Parathyroid adenoma (tissue), 2 donors: ENCODE data around the gene RERE.

Source experiments
- H2AFZ ChIP-seq: fragments of 300-600 bp; sonication (generic); one replicate; pipeline ENCODE4 v1.7.0; 2017; ENCODE audit warnings: antibody characterized with exemption, mild to moderate bottlenecking
- H3K27ac ChIP-seq: fragments of 300-600 bp; sonication (generic); one replicate; pipeline ENCODE4 v1.7.0; 2017
- H3K27me3 ChIP-seq: fragments of 300-600 bp; sonication (generic); one replicate; pipeline ENCODE4 v1.7.0; 2017; ENCODE audit warnings: low read length; ENCODE audit not compliant: control insufficient read depth, insufficient read depth
- H3K36me3 ChIP-seq: fragments of 300-600 bp; sonication (generic); one replicate; pipeline ENCODE4 v1.7.0; 2017; ENCODE audit warnings: low read length; ENCODE audit not compliant: control insufficient read depth, insufficient read depth
- H3K4me1 ChIP-seq: fragments of 300-600 bp; sonication (generic); one replicate; pipeline ENCODE4 v1.7.0; 2017; ENCODE audit warnings: control low read depth
- H3K4me2 ChIP-seq: fragments of 300-600 bp; sonication (generic); one replicate; pipeline ENCODE4 v1.7.0; 2017; ENCODE audit warnings: low read length
- H3K4me3 ChIP-seq: fragments of 300-600 bp; sonication (generic); one replicate; pipeline ENCODE4 v1.7.0; 2017; ENCODE audit warnings: low read depth, low read length
- H3K79me2 ChIP-seq: fragments of 300-600 bp; sonication (generic); one replicate; pipeline ENCODE4 v1.7.0; 2017; ENCODE audit warnings: control low read depth
- H3K9ac ChIP-seq: fragments of 300-600 bp; sonication (generic); one replicate; pipeline ENCODE4 v1.7.0; 2017; ENCODE audit warnings: mild to moderate bottlenecking
- H3K9me3 ChIP-seq: fragments of 300-600 bp; sonication (generic); one replicate; pipeline ENCODE4 v1.7.0; 2017; ENCODE audit warnings: low read length; ENCODE audit not compliant: control insufficient read depth
- CTCF ChIP-seq: fragments of 300-600 bp; sonication (generic); IDR thresholded peaks from one replicate; pipeline ENCODE4 v1.7.0; 2017; ENCODE audit warnings: antibody characterized with exemption, mild to moderate bottlenecking
- donor health status: primary hyperparathyroidism.

The RERE gene

DNA sequence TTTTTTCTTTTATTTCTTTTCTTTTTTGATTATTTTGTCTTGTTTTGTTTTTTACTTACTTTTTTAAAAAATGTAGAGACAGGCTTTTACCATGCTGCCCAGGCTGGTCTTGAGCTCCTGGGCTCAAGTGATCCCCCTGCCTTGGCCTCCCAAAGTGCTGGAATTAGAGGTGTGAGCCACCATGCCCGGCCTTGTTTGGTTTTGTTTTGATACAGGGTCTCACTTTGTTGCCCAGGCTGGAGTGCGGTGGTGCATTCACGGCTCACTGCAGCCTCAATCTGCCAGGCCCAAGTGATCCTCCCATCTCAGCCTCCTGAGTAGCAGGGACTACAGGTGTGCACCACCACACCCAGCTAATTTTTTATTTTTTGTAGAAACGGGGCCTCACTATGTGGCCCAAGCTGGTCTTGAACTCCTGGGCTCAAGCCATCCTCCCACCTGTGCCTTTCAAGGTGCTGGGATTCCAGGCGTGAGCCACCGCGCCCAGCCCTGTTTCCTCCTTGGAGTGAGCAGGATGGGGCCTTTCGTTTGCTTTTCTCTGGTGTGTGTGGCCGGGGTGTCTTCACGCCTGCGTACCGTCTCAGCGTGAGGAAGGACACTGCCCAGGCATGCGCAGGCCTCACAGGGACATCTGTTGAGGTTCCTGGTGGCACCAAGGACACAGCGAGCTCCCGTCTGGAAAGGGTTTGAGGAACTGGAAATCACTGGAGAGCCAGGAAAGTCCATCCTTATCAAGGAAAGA lies 484.0 kb downstream of the RERE start:
- no peak overlapping the region for H3K9ac ChIP-seq

GRCh38 chr1:8332806-8333205 lies 484.6 kb downstream of the RERE start:
- Histone ChIP-seq H3K27ac (no peak overlapping the region), H3K4me3 (no peak overlapping the region), H3K9ac (no peak overlapping the region), H3K9me3 (no peaks in the 10 kb centered on the region), H3K79me2 (no peaks in the 10 kb centered on the region), H3K36me3 (no peaks in the 10 kb centered on the region), H3K4me2 (no peak overlapping the region), H2AFZ (no peak overlapping the region), H3K27me3 (no peaks in the 10 kb centered on the region), H3K4me1 (no peaks in the 10 kb centered on the region)
- no peak for TF ChIP-seq CTCF

More for the DNA sequence above, 484.0 kb downstream of the RERE start:
- Histone ChIP-seq H3K4me2 (no peak overlapping the region), H3K27me3 (no peaks in the 10 kb centered on the region), H3K4me3 (no peak overlapping the region), H3K9me3 (no peaks in the 10 kb centered on the region), H3K36me3 (no peaks in the 10 kb centered on the region), H3K27ac (no peak overlapping the region), H3K79me2 (no peaks in the 10 kb centered on the region), H3K4me1 (no peaks in the 10 kb centered on the region), H2AFZ (no peak overlapping the region)
- no peak for TF ChIP-seq CTCF

- Histone ChIP-seq H3K27me3 (no peaks in the 10 kb centered on the region), H3K36me3 (no peaks in the 10 kb centered on the region), H3K4me2 (no peak overlapping the region), H3K9me3 (no peaks in the 10 kb centered on the region), H3K4me3 (no peak overlapping the region), H3K79me2 (no peaks in the 10 kb centered on the region), H2AFZ (no peak overlapping the region), H3K27ac (no peak overlapping the region), H3K4me1 (no peaks in the 10 kb centered on the region), H3K9ac (no peak overlapping the region)
- no peak for TF ChIP-seq CTCF
Measured at GRCh38 chr1:8330271-8331125, 486.9 kb downstream of the RERE start.

DNA sequence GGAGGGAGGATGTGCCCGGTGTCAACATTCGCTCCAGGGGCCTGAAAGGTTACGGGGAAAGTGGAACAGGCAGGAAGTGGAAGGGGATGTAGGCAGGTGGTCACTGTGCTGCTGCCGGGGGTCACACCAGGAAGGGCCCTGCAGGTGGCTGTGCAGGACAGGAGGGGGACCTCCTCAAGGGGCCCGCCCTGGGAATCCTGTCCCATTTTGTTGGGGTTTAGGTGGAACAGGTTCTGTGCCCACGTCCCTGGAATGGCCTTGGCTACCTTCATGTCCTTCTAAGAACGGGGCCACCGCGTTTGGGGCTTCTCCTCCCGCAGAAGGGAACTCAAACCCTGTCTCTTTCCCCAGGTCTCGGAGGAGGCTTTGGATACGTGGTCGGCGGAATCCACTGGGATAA lies 487.6 kb downstream of the RERE start:
- Histone ChIP-seq H2AFZ (no peak overlapping the region), H3K4me1 (no peaks in the 10 kb centered on the region), H3K4me3 (no peak overlapping the region), H3K9me3 (no peaks in the 10 kb centered on the region), H3K36me3 (no peaks in the 10 kb centered on the region), H3K4me2 (no peak overlapping the region), H3K27ac (no peak overlapping the region), H3K27me3 (no peaks in the 10 kb centered on the region), H3K9ac (no peak overlapping the region), H3K79me2 (no peaks in the 10 kb centered on the region)
- TF ChIP-seq CTCF: no peak
